ENCODE measurements around the gene GABBR2. TPM values are rescaled to one million over a fixed set of nuclear protein-coding genes. Genes with fewer than 3 reads are reported as not detected.

The GABBR2 gene
- total RNA-seq, 4 donors from 2014 or later: under 0.01 to 0.62 TPM; not detected in 2

DNA sequence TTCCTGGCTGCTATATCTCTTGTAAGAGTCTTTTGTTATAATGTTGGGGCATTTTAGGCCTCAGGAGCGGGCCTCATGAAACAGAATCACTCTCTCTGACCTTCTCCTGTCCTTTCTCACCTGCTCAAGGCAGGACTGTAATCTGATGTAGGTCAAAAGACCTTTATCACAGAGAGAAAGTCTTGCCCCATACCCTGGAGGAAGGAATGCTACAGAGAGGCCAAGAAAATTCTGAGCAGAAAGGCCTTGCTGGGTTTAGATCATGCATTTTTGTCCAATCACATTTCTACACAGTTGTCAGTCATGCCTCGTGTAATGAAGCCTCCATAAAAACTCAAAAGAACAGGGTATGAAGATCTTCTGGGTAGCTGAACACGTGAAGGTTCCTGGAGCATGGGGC lies 408.1 kb downstream of the GABBR2 start:
- Histone ChIP-seq H3K4me1 (no peaks in the 10 kb centered on the region), H3K27me3 (no peaks in the 10 kb centered on the region), H3K36me3 (no peaks in the 10 kb centered on the region), H3K27ac (no peak overlapping the region), H3K4me3 (no peak overlapping the region), H3K9me3 (no peaks in the 10 kb centered on the region)
- intact Hi-C loops (cut with DNase I; ENCODE audit: low total_unique reads): no loop called here
- TF ChIP-seq, protein P1, sequence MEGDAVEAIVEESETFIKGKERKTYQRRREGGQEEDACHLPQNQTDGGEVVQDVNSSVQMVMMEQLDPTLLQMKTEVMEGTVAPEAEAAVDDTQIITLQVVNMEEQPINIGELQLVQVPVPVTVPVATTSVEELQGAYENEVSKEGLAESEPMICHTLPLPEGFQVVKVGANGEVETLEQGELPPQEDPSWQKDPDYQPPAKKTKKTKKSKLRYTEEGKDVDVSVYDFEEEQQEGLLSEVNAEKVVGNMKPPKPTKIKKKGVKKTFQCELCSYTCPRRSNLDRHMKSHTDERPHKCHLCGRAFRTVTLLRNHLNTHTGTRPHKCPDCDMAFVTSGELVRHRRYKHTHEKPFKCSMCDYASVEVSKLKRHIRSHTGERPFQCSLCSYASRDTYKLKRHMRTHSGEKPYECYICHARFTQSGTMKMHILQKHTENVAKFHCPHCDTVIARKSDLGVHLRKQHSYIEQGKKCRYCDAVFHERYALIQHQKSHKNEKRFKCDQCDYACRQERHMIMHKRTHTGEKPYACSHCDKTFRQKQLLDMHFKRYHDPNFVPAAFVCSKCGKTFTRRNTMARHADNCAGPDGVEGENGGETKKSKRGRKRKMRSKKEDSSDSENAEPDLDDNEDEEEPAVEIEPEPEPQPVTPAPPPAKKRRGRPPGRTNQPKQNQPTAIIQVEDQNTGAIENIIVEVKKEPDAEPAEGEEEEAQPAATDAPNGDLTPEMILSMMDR (IDR thresholded peaks at IDR 0.05): no peak
- TF ChIP-seq POLR2A (IDR thresholded peaks at IDR 0.05): no peak
- DNase-seq: no peak

DNA sequence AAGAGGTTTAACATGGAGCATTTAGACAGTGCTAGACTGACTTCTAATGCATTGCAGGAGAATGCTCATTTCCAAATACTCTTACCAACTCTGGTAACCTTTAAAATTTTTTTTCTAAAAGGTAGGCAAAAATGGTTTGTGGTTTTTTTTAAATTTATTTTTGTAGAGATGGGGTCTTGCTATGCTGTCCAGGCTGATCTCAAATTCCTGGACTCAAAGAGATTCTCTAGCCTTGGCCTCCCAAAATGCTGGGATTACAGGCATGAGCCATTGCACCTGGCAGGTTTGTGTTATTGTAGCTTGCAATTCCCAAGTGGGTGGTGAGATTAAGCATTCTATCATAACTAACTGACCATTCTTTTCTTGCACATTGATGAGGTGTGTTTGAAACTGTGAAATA lies 410.3 kb downstream of the GABBR2 start:
- Histone ChIP-seq H3K4me3 (no peak overlapping the region), H3K27me3 (no peaks in the 10 kb centered on the region), H3K27ac (no peak overlapping the region), H3K36me3 (no peaks in the 10 kb centered on the region), H3K4me1 (no peaks in the 10 kb centered on the region), H3K9me3 (no peaks in the 10 kb centered on the region)
- no peak for DNase-seq
- intact Hi-C loops (cut with DNase I; ENCODE audit: low total_unique reads): no loop called here
- TF ChIP-seq POLR2A (IDR thresholded peaks at IDR 0.05): no peak
- TF ChIP-seq, protein P1 (IDR thresholded peaks at IDR 0.05): no peak

DNA sequence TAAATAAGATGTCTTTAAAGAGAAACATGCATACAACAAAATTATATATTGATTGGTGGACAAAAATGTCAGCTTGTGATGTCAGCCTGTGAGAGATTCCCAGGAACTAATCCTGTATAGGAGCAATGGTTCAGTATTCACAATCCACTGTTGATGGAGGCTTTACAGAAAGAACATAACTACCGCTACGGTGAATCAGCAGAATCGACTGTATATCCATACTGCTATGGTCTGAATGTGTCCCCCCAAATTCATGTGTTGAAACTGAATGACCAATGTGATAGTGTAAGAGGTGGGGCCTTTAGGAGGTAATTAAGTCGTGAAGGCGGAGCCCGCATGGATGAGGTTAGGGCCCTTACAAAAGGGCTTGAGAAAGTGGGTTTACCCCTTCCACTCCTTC lies 412.9 kb downstream of the GABBR2 start:
- TF ChIP-seq, protein P1 (IDR thresholded peaks at IDR 0.05): no peak
- no peak for TF ChIP-seq POLR2A (IDR thresholded peaks at IDR 0.05)
- no peaks in the 10 kb centered on the region for H3K9me3 ChIP-seq
- no peaks in the 10 kb centered on the region for H3K36me3 ChIP-seq
- no peaks in the 10 kb centered on the region for H3K4me1 ChIP-seq
- no peak for DNase-seq
- no peaks in the 10 kb centered on the region for H3K27me3 ChIP-seq
- H3K4me3 ChIP-seq: no peak overlapping the region
- intact Hi-C loops (cut with DNase I; ENCODE audit: low total_unique reads): no loop called here
- H3K27ac ChIP-seq: no peak overlapping the region

DNA sequence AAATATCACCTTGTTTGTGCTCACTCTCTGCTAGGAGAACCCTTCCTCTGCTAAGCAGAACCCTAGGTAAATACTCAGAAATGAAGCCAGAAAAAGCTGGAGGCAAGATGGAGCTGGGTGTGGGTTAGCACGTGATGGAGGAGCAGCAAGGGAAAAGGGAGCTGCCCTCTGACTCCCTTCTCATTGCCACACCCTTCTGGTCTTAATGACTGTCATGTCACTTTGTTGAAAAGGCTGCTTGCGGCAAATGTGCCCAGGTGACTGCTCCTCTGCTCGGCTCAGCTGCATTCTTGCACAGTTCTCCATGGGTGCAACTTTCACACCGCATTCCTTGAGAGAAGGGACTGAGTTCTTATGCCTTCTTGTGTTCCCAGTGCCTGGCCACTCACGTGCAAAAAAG lies 416.9 kb downstream of the GABBR2 start:
- Histone ChIP-seq H3K27ac (no peak overlapping the region), H3K4me1 (no peaks in the 10 kb centered on the region), H3K36me3 (no peaks in the 10 kb centered on the region), H3K27me3 (no peaks in the 10 kb centered on the region), H3K4me3 (no peak overlapping the region), H3K9me3 (no peaks in the 10 kb centered on the region)
- intact Hi-C loops (cut with DNase I; ENCODE audit: low total_unique reads): no loop called here
- TF ChIP-seq POLR2A (IDR thresholded peaks at IDR 0.05): no peak
- TF ChIP-seq, protein P1 (IDR thresholded peaks at IDR 0.05): no peak
- DNase-seq: no peak

DNA sequence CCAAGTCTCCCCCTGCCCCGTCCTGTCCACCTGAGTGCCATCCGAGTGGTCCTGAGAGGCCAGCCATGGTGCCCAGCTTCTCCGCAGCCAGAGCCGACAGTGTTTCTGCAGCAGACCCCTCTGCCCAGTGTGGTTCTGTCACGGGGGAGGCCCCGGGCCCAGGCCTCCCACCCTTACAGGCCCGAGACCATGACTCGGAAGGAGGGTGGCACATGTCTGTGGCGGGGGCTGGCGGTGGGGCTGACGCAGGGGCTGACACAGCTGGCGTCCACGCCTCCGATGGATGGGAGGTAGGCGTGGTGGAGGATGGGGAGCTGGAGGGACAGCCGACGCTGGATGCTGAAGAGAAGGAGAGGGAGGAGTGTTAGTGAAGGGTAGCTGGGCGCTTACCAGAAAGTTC lies 418.3 kb downstream of the GABBR2 start:
- no peaks in the 10 kb centered on the region for H3K4me1 ChIP-seq
- no peaks in the 10 kb centered on the region for H3K9me3 ChIP-seq
- intact Hi-C loops (cut with DNase I; ENCODE audit: low total_unique reads): no loop called here
- H3K4me3 ChIP-seq: no peak overlapping the region
- no peaks in the 10 kb centered on the region for H3K36me3 ChIP-seq
- TF ChIP-seq POLR2A (IDR thresholded peaks at IDR 0.05): no peak
- TF ChIP-seq, protein P1 (IDR thresholded peaks at IDR 0.05): no peak
- H3K27me3 ChIP-seq: no peaks in the 10 kb centered on the region
- no peak overlapping the region for H3K27ac ChIP-seq
- no peak for DNase-seq

All from uterus (tissue), 4 donors.